SU-DHL-6 (cell line): ENCODE data around the gene CIT.

Experiments used
- H2AFZ ChIP-seq: fragments of 200-600 bp; sonication (generic); 2 replicates; pipeline ENCODE4 v1.6.1; 2014; ENCODE audit warnings: low read depth, mild to moderate bottlenecking, moderate library complexity, mixed read lengths, antibody characterized with exemption, low read length; ENCODE audit not compliant: severe bottlenecking
- H3F3A ChIP-seq: fragments of 200-600 bp; shearing (Covaris generic); 2 replicates; pipeline ENCODE4 v1.6.0; 2016; ENCODE audit warnings: antibody characterized with exemption, mild to moderate bottlenecking; ENCODE audit not compliant: insufficient read depth
- H3K27ac ChIP-seq: fragments of 200-600 bp; sonication (generic); 2 replicates; pipeline ENCODE4 v1.5.1; 2016; ENCODE audit warnings: low read depth, mild to moderate bottlenecking, low read length, moderate library complexity, mixed read lengths
- H3K27me3 ChIP-seq: fragments of 200-600 bp; sonication (generic), shearing (Covaris generic); 2 replicates; pipeline ENCODE4 v1.6.0; 2014; ENCODE audit warnings: mild to moderate bottlenecking, low read length
- H3K36me3 ChIP-seq: fragments of 200-600 bp; sonication (generic); 2 replicates; pipeline ENCODE4 v1.6.1; 2014; ENCODE audit warnings: mild to moderate bottlenecking, low read length, mixed read lengths
- H3K4me2 ChIP-seq: fragments of 300-600, 200-600 bp; shearing (Covaris generic), sonication (generic); 2 replicates; pipeline ENCODE4 v1.6.0; 2014; ENCODE audit warnings: low read length, low read depth, mild to moderate bottlenecking; ENCODE audit not compliant: poor library complexity, severe bottlenecking
- H3K4me3 ChIP-seq: fragments of 200-600 bp; sonication (generic); 2 replicates; pipeline ENCODE4 v1.5.1; 2014; ENCODE audit warnings: antibody characterized with exemption, low read length, mild to moderate bottlenecking, mixed read lengths; ENCODE audit not compliant: insufficient read depth, poor library complexity, severe bottlenecking
- H3K79me2 ChIP-seq: fragments of 200-600 bp; sonication (generic); 2 replicates; pipeline ENCODE4 v1.6.1; 2014; ENCODE audit warnings: mild to moderate bottlenecking, low read length, moderate library complexity; ENCODE audit not compliant: insufficient read depth
- H3K9ac ChIP-seq: fragments of 200-600 bp; sonication (generic); 2 replicates; pipeline ENCODE4 v1.7.0; 2014; ENCODE audit warnings: mild to moderate bottlenecking, low read length
- H3K9me2 ChIP-seq: fragments of 200-600 bp; sonication (generic); replicated peaks from 2 replicates; pipeline ENCODE4 v1.6.1; 2014; ENCODE audit warnings: low read length; ENCODE audit not compliant: insufficient read depth
- H3K9me3 ChIP-seq: fragments of 200-600 bp; sonication (generic); 2 replicates; pipeline ENCODE4 v1.6.1; 2014; ENCODE audit warnings: low read length, mixed read lengths; ENCODE audit not compliant: insufficient read depth
- H4K20me1 ChIP-seq: fragments of 200-600 bp; sonication (generic); 2 replicates; pipeline ENCODE4 v1.6.1; 2014; ENCODE audit warnings: low read depth, mild to moderate bottlenecking, antibody characterized with exemption, low read length, moderate library complexity, mixed read lengths
- CTCF ChIP-seq: fragments of 200-600 bp; sonication (generic); IDR thresholded peaks from one replicate; pipeline ENCODE4 v1.5.1; 2017; ENCODE audit warnings: antibody characterized with exemption, mild to moderate bottlenecking, low read length, moderate library complexity; ENCODE audit not compliant: insufficient read depth, poor library complexity, severe bottlenecking
- EZH2phosphoT487 ChIP-seq: fragments of 200-600 bp; sonication (generic), shearing (Covaris generic); conservative IDR thresholded peaks from 2 replicates; pipeline ENCODE4 v1.6.1; 2018; ENCODE audit warnings: mild to moderate bottlenecking, antibody characterized with exemption, low read length, moderate library complexity, mixed read lengths

CIT gene

GRCh38 chr12:119695034-119695433 lies 182.1 kb downstream of the CIT start:
- Histone ChIP-seq H3K9me2 (no peaks in the 10 kb centered on the region), H3K79me2 (no peaks in the 10 kb centered on the region), H3K4me2 (no peak overlapping the region), H4K20me1 (no peaks in the 10 kb centered on the region), H2AFZ (no peak overlapping the region), H3F3A (no peaks in the 10 kb centered on the region), H3K27me3 (no peaks in the 10 kb centered on the region), H3K9ac (no peak overlapping the region), H3K9me3 (no peaks in the 10 kb centered on the region), H3K27ac (no peak overlapping the region), H3K4me3 (no peak overlapping the region), H3K36me3 (no peaks in the 10 kb centered on the region)
- no peak for TF ChIP-seq EZH2phosphoT487
- TF ChIP-seq CTCF = peak; percentile 30

DNA sequence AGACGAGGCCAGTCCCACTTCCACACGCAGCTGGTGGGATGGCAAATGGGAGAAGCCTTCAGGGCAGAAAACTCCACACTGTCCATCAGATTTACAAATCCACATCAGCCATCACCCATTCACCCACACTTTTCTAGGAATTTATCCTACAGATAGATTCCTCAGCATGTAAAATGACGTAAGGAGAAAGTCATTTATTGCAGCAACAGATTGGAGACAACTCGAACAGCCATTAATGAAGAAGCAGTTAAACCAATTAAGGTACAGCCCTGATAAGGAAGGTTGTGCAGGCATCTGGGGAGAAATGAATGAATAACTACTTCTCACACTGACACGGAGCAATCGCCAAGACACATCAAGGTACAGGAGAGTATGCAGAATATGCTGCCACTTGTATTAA lies 183.0 kb downstream of the CIT start:
- no peak overlapping the region for H3K9ac ChIP-seq
- no peak overlapping the region for H3K4me3 ChIP-seq
- H3K79me2 ChIP-seq = no peaks in the 10 kb centered on the region
- H2AFZ ChIP-seq = no peak overlapping the region
- H4K20me1 ChIP-seq = no peaks in the 10 kb centered on the region
- no peaks in the 10 kb centered on the region for H3K9me3 ChIP-seq
- TF ChIP-seq CTCF (no peak), EZH2phosphoT487 (no peak)
- no peak overlapping the region for H3K4me2 ChIP-seq
- no peaks in the 10 kb centered on the region for H3K9me2 ChIP-seq
- no peaks in the 10 kb centered on the region for H3F3A ChIP-seq
- no peaks in the 10 kb centered on the region for H3K27me3 ChIP-seq
- no peak overlapping the region for H3K27ac ChIP-seq
- H3K36me3 ChIP-seq = no peaks in the 10 kb centered on the region

DNA sequence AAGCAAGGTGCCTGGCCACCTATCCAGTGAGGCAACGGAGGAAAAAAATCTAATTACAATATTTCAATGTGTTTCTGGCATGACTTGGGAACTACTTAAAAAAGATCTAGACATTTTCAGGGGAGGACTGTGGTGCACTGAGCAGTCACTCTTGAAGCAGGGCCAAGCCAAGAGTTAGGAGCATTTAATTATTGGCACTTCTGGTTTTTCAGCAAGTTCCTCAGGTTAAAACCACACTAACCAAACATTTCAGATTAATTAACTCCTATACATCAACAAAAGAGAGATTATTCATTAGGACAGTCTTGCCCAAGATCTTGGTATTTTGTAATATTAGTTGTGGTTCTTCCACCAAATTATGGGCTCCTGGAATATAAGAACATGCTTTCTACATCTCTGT lies 183.6 kb downstream of the CIT start:
- no peak overlapping the region for H3K4me3 ChIP-seq
- no peaks in the 10 kb centered on the region for H3K36me3 ChIP-seq
- no peak overlapping the region for H3K27ac ChIP-seq
- no peaks in the 10 kb centered on the region for H3K27me3 ChIP-seq
- no peaks in the 10 kb centered on the region for H4K20me1 ChIP-seq
- no peaks in the 10 kb centered on the region for H3K79me2 ChIP-seq
- H3K9ac ChIP-seq = no peak overlapping the region
- no peaks in the 10 kb centered on the region for H3K9me2 ChIP-seq
- TF ChIP-seq CTCF = no peak
- no peak for TF ChIP-seq EZH2phosphoT487
- no peak overlapping the region for H3K4me2 ChIP-seq
- no peaks in the 10 kb centered on the region for H3F3A ChIP-seq
- no peaks in the 10 kb centered on the region for H3K9me3 ChIP-seq
- H2AFZ ChIP-seq = no peak overlapping the region

DNA sequence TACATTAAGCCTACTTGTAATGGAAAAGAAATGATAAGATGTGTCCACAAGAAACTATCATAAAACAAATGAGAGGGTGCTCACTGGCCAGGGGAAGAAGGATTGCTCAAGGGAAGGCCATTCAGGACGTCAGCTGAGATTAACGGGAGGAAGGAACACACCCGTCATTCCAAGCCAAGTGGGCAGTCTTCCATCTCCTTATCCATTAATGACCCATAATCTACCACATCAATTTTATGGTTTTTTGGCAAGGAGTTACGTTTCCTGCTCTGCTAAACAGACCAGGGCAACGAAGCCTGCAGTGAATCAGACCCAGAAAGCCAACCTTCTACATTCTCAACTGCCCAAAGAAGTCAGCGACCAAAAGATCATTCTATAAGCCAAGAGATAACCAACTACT lies 184.1 kb downstream of the CIT start:
- Histone ChIP-seq H3K27ac (no peak overlapping the region), H3K9me3 (no peaks in the 10 kb centered on the region), H3K79me2 (no peaks in the 10 kb centered on the region), H3K4me2 (no peak overlapping the region), H3K9me2 (no peaks in the 10 kb centered on the region), H3K36me3 (no peaks in the 10 kb centered on the region), H3K4me3 (no peak overlapping the region), H3K27me3 (no peaks in the 10 kb centered on the region), H4K20me1 (no peaks in the 10 kb centered on the region), H3K9ac (no peak overlapping the region), H2AFZ (no peak overlapping the region), H3F3A (no peaks in the 10 kb centered on the region)
- no peak for TF ChIP-seq CTCF
- no peak for TF ChIP-seq EZH2phosphoT487
